IMR-90 (cell line): ENCODE measurements around the gene METAP2.

Experiments
- FOS ChIP-seq: fragments of 150-350 bp; IDR thresholded peaks from 2 replicates; pipeline ENCODE4 v1.6.1; 2016; ENCODE audit warnings: low read depth, low read length
- MXI1 ChIP-seq: IDR thresholded peaks from 2 replicates; pipeline ENCODE4 v1.6.1; 2012; ENCODE audit warnings: low read depth, mild to moderate bottlenecking, low read length, moderate library complexity, borderline replicate concordance
- RFX5 ChIP-seq: IDR thresholded peaks from 2 replicates; pipeline ENCODE4 v1.8.0; 2012; ENCODE audit warnings: low read depth, mild to moderate bottlenecking, low read length, moderate library complexity
- TF ChIP-seq, protein P1 (sequence below): fragments of 150-350 bp; IDR thresholded peaks from 2 replicates; pipeline ENCODE4 v1.6.1; 2017; ENCODE audit warnings: mild to moderate bottlenecking, antibody characterized with exemption, low read length, low read depth

GRCh38 chr12:95551305-95551704 is 77.4 kb downstream of the METAP2 start, which contains the start of gene USP44:
- no peak for TF ChIP-seq MXI1
- TF ChIP-seq, protein P1, sequence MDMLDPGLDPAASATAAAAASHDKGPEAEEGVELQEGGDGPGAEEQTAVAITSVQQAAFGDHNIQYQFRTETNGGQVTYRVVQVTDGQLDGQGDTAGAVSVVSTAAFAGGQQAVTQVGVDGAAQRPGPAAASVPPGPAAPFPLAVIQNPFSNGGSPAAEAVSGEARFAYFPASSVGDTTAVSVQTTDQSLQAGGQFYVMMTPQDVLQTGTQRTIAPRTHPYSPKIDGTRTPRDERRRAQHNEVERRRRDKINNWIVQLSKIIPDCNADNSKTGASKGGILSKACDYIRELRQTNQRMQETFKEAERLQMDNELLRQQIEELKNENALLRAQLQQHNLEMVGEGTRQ: no peak
- no peak for TF ChIP-seq RFX5
- TF ChIP-seq FOS: no peak
